GM18867 (cell line): ENCODE data around the gene VAV2.
"Not testable (repeated sequence)": the region's sequence is repeated elsewhere in the genome, so short reads cannot be mapped to it uniquely, and the experiment has no call there.

Experiments
- ATAC-seq: cut with Tn5 transposase; IDR thresholded peaks from one replicate; pipeline ENCODE4 v1.9.1; 2021; ENCODE audit warnings: mild to moderate bottlenecking, moderate library complexity; ENCODE audit not compliant: unreplicated experiment

The VAV2 gene

DNA sequence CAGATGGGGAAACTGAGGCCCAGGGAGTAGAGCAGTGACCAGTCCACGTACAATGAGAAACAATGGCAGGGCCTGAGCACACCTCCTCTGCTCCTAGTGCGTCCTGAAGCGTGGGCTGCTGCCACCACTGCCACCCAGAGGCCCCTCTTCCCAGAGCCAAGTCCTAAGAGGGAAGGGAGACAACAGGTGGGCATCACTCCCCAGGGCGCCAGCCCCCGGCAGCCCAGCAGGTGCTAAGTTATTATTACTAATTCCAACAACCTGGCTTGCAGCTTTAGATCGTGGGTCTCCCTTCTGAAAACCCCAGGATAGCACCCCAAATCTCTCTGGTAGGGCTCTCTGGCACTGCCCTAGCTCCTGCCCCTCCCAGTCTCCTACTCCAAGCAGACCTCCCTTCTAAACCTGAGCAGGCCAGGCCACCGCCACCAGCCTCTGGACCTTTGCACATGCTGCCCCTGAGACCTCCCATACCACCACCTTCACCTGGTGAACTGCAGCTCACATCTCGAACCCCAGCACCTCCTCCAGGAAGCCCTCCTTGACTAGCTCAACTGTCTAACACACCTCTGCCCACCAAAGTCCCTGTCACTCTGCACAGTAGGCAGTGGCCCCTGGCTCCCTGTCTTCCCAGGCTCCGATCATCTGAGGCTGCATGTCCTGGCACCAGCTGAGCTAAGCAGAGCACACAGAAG is 65.8 kb downstream of the VAV2 start:
- ATAC-seq, result no peak

DNA sequence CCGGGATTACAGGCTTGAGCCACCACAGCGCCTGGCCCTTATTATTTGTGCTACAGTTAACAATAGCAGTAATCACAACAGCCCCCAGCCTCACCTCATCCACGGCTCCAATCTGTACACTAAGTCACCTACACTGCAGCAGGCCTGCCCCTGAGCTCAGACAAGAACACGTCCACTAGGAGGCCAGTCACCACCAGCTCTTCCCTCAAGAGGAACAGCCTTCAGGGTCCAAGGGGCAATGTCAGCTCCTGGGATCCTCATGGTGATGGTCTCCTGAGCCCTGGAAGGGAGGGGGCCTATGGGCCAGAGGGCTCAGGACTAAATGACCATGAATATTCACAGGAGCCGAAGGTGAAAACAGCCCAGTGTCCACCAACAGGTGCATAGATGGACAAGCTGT is 67.7 kb downstream of the VAV2 start:
- ATAC-seq, result no peak

DNA sequence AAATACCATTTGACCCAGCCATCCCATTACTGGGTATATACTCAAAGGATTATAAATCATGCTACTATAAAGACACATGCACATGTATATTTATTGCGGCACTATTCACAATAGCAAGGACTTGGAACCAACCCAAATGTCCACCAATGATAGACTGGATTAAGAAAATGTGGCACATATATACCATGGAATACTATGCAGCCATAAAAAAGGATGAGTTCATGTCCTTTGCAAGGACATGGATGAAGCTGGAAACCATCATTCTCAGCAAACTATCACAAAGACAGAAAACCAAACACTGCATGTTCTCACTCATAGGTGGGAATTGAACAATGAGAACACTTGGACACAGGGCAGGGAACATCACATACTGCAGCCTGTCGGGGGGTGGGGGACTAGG is 68.5 kb downstream of the VAV2 start:
- ATAC-seq, result not testable (repeated sequence)

DNA sequence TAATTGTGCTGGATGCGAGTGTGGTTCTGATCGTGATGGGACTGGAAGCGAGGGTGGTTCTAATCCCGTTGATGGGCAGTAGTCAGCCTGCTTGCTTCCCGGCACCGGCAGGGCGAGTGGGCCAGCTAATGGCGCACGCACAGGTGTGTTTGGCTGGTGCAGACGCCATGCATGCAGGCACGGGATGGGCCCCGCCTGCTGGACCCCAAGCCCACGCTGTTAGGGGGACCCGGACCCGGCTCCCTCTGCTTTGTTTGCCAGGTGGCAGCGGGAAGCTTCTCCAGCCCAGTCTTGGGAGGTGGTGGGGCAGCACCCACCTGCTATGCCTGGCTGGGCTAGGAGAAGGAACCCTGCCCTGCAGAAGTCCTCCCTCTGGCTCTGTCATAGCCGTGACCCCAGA is 70.3 kb downstream of the VAV2 start:
- ATAC-seq, result no peak

DNA sequence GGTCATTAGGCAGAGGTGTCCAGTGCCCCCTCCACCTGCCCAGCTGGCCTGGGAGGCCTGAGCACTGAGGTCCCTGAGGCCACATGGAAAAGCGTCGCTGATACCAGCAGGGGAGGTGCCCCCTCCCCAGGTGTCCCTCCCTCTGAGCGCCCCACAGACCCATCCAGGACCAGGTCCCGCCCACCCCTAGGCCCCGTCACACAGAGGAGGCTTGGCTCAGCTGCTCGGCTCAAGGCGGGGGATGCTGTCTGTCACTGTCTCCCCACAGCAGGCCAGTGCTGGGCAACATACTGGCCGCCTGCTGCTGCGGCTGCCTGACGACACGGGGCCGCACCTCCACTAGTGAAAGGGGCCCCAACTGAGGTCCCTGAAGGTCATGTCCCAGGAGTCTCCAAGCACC is 71.7 kb downstream of the VAV2 start:
- ATAC-seq, result no peak

DNA sequence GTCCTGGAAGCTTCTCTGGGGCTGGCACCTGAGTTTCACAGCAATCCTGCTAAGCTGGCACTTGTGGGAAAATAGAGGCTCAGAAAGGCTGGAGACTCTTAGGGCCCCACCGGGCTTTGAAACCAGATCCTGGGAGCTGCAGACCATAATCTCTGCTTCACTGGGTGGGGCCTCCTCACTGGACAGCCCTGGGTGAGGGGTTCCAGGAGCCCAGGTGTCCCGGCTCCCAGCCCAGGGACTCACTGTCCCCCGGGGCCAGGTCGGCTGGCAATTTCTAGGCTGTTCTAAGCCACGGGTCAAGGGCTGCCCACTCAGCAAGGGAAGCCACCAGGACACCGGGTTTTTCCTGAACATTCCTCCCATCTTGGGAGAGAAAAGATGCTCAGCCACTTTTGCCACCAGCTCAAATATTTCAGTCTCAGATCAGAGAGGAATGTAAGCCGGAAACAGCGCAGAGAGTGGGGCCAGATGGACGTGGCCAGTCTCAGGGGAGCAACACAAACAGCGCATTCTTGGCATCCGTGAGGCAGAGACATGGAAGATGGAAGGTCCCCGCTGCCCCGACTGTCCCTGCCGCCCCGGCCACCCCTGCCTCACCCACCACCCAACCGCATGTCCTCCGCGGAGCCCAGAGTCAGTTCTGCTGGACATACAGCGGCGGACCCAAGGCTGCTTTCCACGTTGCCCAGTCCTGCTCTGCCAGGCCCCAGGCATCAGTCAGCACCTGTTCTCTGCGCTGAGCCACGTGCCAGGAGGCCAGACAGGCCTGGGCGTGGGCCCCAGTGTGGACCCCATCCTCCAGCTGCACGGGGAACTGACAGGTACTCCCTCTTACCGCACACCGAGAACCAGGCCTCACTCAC is 72.6 kb downstream of the VAV2 start:
- no peak for ATAC-seq

DNA sequence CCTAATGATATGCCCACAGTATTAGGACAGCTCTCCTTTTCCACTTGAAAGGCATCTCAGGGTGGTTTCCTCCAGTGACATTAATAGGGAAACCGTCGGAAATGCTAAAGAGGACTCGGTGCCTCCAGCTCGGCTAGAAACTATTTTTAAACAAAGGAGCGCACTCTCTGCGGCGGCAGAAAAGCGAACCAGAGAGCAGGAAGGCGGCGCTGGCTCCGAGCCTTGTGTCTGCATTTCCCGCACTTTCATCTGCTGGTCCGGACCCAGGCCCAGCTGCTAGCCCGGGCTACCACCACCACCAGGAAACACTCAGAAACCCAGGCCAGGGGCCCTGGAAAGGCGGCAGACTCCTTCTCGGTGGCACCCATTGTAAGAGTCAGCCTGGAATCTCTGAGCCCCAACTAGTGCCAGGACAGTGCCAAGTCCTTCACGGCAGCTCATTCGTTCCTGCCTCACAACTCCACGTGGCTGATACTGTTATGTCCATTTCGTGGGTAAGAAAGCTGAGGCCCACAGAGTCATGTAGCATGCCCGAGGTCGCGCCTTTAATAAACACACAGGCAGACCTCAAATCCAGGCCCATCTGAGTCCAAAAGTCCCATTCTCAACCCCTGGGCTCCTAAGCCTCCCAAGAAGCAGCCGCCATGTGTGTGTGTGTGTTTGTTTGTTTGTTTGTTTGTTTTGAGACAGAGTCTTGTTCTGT is 73.9 kb downstream of the VAV2 start:
- no peak for ATAC-seq

DNA sequence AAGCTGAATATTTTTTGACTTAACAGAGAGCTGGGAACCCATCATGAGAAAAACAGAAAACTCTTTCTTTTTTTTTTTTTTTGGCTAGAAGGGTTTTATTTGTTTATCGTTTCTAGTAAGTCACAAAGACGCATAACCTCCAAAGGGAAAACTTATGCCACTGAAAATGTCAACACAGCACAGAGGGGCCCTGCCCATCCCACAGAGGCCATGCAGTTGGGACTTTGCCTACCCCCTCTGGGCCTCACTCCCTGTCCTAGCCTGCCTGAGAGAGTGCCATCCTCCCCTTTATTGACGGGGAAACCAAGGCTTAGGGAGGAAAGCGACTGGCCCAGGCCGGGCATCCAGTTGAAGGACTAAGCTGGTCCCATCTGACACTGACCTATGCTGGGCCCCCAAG is 74.7 kb downstream of the VAV2 start:
- no peak for ATAC-seq

DNA sequence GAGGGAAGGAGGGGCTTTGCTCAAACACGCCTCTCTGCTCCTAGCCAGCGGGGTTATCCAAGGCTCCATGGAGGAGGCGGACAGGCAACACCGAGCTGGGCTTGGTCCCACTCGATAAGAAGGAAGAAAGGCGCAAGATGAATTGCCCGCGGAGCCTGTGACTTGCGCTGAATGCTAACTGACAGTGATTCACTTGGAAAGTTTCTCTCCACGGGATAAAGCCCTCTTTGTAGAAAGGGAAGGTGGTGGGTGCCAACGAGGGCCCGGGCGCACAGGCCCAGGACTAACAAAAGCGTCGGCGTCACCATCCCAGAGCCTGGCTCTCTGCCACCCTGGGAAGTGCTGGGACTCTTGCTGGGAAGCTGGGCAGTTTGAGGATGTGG is 76.0 kb downstream of the VAV2 start:
- ATAC-seq, result no peak

DNA sequence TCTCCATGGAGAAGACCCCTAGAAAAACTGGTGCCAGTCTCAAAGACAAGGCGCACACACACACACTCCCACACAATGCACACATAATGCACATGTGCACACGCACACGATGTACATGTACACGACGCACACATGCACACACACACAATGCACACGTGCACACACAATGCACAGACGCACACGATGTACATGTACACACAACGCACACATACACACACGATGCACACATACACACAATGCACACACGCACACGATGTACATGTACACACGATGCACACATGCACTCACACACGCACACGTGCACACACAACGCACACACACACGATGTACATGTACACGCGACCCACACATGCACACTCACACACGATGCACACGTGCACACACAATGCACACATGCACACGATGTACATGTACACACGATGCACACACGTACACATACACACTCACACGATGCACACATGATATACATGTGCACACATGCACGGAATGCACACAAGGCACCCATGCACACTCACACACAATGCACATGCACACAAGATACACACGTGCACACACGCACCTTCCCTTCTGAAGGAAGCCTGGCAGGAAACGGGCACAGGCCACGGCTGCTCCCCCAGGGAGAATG is 76.5 kb downstream of the VAV2 start:
- ATAC-seq, result no peak

DNA sequence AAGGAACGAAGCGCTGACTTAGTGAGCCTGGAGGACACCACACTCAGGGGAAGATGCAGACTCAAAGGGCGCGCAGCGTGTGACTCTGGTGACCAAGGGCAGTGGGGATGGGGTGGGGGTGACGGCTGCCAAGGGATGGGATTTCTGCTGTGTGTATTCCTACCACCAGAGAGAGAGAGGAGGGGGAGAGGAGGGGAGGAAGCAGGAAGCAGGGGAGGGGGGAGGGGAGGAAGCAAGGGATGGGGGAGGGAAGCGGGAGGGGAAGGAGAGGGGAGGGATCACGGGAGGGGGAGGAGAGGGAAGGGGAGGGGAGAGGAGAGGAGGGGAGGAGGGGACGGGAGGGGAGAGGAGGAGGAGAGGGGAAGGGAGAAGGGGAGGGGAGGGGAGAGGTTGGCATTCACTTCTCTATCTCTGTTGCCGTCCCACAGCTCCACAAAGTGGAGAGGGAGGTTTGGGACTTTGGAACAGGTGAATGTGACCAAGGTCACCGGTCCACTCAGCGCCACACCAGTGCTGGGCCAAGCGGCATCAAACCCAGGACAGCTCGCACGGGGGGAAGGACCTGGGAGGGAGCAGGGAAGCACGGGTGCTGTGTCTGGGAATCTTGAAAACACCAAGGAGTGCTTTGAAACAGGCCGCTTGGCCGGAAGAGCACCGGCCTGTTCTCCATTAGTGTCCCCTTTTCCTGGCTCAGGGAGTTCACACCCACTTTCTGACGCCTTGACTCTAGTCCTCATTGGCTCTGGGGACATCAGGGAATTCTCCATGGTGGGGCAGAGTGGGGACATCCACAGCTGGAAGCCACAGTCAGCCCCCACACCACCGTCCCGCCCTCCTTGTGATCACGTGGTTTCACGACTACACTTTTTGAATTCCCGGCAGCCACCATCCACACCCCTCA is 77.4 kb downstream of the VAV2 start:
- no peak for ATAC-seq

DNA sequence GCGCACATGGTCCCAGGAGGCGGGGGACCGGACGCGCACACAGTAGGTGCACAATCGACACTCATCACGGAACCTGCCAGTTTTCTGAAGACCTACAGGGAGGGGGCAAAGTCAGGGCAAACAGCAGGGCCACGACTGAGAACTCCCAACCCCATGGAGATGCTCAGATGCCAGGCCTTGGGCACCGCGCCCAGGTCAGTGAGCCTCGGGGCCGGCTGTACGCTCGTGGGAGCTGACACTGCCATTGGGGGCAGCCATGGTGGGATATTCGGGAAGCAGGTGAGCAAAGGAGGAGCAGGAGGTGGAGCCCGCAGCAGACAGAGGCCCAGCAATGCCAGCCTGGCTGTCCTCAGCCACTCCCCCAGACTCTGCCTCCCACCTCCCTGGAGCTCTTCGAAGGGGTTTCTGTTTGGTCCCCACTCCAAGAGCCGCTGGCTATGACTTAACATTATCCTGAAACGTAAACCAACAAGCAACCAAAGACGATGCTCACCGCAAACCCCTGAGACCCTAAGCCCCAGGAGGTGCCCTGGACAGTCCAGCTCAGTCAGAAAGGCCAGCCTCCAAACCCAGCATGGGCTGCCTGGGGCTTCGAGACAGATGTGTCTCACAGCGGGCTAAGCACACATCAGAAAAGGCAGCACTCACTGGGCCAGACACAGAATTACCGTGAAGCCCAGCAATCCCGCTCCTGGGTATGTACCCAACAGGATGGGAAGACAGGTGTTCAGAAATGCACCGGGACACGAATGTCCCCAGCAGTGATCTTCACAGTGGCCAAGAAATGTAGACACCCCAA is 78.4 kb downstream of the VAV2 start:
- ATAC-seq, result no peak

DNA sequence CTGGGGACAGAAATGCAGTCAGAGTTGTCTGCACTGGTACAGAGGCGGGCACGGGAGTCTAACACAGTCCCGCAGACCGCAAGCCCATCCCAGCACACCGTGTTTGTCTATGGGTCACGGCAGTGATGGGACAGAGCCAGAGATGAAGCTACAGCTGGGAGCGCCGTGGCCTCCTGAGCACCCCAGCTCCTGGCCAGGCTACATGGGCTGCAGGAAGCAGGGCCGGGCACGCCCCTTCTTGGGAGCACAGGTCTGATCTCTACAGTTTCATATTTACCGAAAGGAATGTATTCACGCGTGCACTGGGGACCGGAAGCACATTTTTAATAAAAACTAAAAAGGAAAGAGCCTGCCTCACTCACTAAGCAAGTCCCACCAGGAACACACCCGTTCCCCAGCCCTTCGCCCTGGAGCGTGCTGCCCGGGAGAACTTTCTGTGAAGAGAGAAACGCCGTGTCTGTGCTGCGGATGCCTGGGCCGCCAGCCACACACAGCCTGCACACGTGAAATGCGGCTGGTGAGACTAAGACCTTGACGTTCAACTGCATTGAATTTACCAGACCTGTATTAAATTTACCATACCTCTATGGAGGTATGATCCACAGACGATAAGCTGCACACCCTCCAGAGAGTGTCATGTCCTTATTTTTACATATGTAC is 81.1 kb downstream of the VAV2 start:
- no peak for ATAC-seq

DNA sequence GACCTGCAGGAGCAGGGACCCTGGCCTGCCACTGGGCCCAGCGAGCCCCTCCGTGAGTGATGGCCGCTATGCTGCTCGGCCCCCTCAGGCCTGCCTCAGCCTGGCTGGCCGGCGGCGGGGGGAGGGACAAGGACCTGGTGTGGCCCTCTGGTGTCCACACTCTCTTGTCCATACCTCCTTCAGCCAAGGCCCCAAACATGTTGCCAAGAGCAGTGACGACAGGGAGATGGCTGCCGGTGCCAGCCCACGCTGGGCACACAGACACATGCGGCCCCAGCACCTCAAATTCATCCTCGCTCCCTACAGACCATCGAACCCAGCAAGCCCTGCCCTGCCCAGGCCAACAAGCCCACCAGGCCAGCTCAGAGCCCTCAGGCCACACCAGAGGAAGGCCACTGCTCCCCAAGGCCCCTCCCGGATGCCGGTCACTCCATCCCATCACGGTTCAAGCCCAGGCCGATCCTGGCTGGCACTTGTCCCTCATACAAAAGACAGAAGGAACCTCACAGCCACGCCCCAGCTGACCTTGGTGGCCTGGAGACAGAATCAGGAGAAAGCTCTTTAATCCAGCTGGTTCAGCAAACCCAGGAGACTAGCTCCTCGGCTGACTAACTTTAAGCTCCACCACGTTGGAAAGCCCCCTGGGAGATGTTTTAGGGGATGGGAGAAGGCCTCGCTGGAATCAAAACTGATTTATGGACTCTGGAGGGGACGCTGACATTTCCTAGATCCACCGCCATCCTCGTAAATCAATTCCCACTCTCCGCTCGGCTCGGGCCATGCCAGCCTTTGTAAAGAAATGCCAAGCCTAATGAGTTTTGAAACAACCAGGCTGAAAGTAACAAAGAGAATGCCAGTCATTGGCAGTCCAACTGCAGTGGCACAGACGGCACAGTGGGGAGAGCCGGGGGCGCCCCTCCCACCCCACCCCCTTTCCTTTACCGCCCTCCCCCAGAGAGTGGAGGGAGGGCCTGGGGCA is 84.9 kb downstream of the VAV2 start:
- ATAC-seq, result no peak

DNA sequence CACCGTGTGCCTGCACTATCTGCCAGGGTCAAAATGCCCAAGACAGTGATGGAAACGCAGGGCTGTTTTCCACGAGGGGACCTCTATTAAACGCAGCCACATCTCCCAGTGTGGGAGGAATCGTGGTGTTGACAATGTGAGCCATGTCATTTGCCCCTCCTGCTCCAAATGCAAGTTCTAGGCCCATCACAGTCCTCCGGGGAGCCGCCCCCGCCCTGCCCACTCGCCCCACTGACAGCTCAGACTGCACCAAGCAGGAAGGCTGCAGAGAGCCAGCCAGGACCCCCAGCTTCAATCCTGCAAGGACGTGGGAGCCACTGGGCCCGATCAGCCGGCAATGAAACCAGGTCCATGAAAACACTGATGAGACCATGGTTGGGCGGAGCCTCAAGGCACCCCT is 85.9 kb downstream of the VAV2 start:
- ATAC-seq, result no peak

DNA sequence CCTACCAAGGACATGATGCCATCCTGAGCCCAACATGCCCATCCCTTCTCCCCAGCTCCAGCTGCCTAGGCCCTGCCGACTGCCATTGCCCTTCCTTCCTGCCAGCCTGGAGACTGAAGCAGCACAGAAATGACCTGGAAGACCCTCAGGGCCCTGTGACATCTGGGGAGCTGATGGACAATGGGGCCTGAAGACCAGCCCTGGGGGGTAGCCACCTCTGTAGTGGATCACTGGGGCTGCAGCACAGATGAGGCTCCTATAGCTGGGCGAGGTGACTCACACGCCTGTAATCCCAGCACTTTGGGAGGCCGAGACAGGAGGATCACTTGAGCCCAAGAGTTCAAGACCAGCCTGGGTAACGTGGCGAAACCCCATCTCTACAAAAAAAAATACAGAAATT is 86.6 kb downstream of the VAV2 start:
- no peak for ATAC-seq

DNA sequence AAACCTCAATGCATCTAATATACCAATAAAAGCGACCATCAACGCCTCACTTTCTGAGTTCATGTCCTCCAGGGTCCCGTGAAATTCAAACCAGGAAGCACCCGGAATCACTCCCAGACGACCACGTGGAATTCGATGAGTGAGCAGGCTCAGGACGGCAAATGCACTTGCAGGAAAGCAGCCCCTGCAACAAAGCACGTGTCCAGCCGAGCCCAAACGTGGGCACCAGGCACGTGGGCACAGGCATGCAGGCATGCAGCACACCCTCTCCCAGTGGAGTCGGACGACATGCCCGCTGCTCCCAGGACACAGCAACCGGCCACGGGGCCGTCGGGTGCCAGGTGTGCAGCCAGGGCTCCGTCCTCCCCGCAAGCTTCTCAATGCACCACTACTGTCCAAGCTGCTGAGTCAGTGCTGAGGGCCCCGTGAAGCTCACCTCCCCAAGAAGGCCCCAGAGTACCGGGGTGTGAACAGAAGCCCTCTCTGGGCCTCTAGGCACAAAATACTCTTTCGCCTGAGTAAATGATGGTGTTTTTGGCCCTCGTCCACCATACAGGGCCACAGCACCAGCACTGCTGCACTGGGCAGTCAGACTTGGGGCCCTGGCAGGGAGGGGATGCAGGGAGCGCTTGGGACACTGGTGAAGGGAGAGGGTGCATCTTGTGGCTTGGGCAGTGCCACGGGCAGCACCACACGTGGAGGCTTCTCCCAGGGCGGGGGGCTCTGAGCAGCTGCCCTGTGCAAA is 87.6 kb downstream of the VAV2 start:
- ATAC-seq, result no peak
